ENCODE measurements around the gene HIPK2.
"Not testable (repeated sequence)": the region's sequence is repeated elsewhere in the genome, so short reads cannot be mapped to it uniquely, and the experiment has no call there.

The HIPK2 gene

GRCh38 chr7:139671967-139672366 lies 105.8 kb downstream of the HIPK2 start:
- no peak for DNase-seq

- DNase-seq, result not testable (repeated sequence)
Observed at GRCh38 chr7:139670662-139671061, 107.1 kb downstream of the HIPK2 start.

GRCh38 chr7:139669106-139670061 lies 108.4 kb downstream of the HIPK2 start:
- DNase-seq, result no peak

GRCh38 chr7:139667377-139667776 lies 110.4 kb downstream of the HIPK2 start:
- DNase-seq, result no peak

GRCh38 chr7:139666501-139666900 lies 111.3 kb downstream of the HIPK2 start:
- no peak for DNase-seq

- no peak for DNase-seq
Observed at GRCh38 chr7:139664434-139664833, 113.4 kb downstream of the HIPK2 start.

GRCh38 chr7:139663608-139664177 lies 114.1 kb downstream of the HIPK2 start:
- no peak for DNase-seq

- no peak for DNase-seq
Observed at GRCh38 chr7:139661903-139662302, 115.9 kb downstream of the HIPK2 start.

- DNase-seq, result no peak
Observed at GRCh38 chr7:139661043-139661440, 116.8 kb downstream of the HIPK2 start.

GRCh38 chr7:139660317-139661042 lies 117.3 kb downstream of the HIPK2 start:
- DNase-seq, result no peak

GRCh38 chr7:139659922-139660316 lies 117.9 kb downstream of the HIPK2 start:
- DNase-seq, result no peak

GRCh38 chr7:139658908-139659675 lies 118.7 kb downstream of the HIPK2 start:
- DNase-seq, result no peak

- DNase-seq, result no peak
Observed at GRCh38 chr7:139658296-139658695, 119.5 kb downstream of the HIPK2 start.

- DNase-seq, result no peak
Observed at GRCh38 chr7:139657725-139658124, 120.1 kb downstream of the HIPK2 start.

- DNase-seq, result no peak
Observed at GRCh38 chr7:139656387-139656786, 121.4 kb downstream of the HIPK2 start.

GRCh38 chr7:139655305-139655704 lies 122.5 kb downstream of the HIPK2 start:
- no peak for DNase-seq

- DNase-seq, result no peak
Observed at GRCh38 chr7:139654276-139655181, 123.3 kb downstream of the HIPK2 start.

- DNase-seq, result no peak
Observed at GRCh38 chr7:139651914-139652313, 125.9 kb downstream of the HIPK2 start.

GRCh38 chr7:139651308-139651707 lies 126.5 kb downstream of the HIPK2 start:
- DNase-seq, result no peak

GRCh38 chr7:139650429-139651100 lies 127.2 kb downstream of the HIPK2 start:
- DNase-seq, result no peak

- no peak for DNase-seq
Observed at GRCh38 chr7:139648941-139649425, 128.8 kb downstream of the HIPK2 start.

Data from fibroblast of skin of scalp (primary cell).